HepG2 (cell line): Measurements from ENCODE around the gene DLG4. TPM values are rescaled to one million over a fixed set of nuclear protein-coding genes. Genes with fewer than 3 reads are reported as not detected.

Experiments used
- ATAC-seq: fragments of 200-7000 bp; cut with Tn5 transposase; 3 replicates; pipeline ENCODE4 v1.9.1; 2020; ENCODE audit warnings: mild to moderate bottlenecking, moderate library complexity
- BruUV-seq: library from RNA; stranded (reverse); fragments of 400-500 nt; replicated peaks from 2 replicates; lab custom pipeline; 2021; lab: Mats Ljungman, UMichigan
- CTCF ChIA-PET: fragments of 300-600 bp; formaldehyde crosslinking; extraction: SDS; loops from one replicate; lab custom pipeline; 2021; ENCODE audit warnings: low total read pairs, inconsistent platforms, low intra/inter-chr PET ratio; lab: Yijun Ruan, JAX
- POLR2A ChIA-PET: fragments of 350-600 bp; sonication (Branson Sonifier 250); formaldehyde crosslinking; loops from one replicate; lab custom pipeline; 2020; ENCODE audit warnings: antibody characterized with exemption, inconsistent platforms; lab: Yijun Ruan, JAX
- DNase-seq: peaks from one replicate; pipeline ENCODE4 v3.0.0-alpha.2; 2015; ENCODE audit warnings: low spot score
- FAIRE-seq: peaks from 3 replicates; lab custom pipeline; 2011; peaks lifted over from hg19 to GRCh38; lab: Jason Lieb, UNC
- H2AFZ ChIP-seq: one replicate; pipeline ENCODE4 v1.6.1; 2011; ENCODE audit warnings: low read length, inconsistent platforms
- H3K27ac ChIP-seq: fragments of 300-600 bp; 3 replicates; pipeline ENCODE4 v1.8.0; 2011; ENCODE audit warnings: mixed run types, mild to moderate bottlenecking, mixed read lengths, low read length, inconsistent platforms; ENCODE audit not compliant: insufficient read depth; ENCODE audit errors: extremely low read length
- H3K27me3 ChIP-seq, 2 experiments: fragments of 200-600 bp in 1 of 2; 2 replicates in 1 of 2; 3 replicates in 1 of 2; pipeline versions ENCODE4 v1.6.0 to v1.8.0; 2011; ENCODE audit warnings: low read length in 2 of 2, mild to moderate bottlenecking in 2 of 2, moderate library complexity in 2 of 2, inconsistent platforms in 1 of 2; ENCODE audit not compliant: insufficient read depth in 2 of 2, control insufficient read depth in 1 of 2
- H3K36me3 ChIP-seq, 2 experiments: fragments of 200-600 bp in 1 of 2; replicated peaks in 1 of 2; 2 replicates in 1 of 2; 3 replicates in 1 of 2; pipeline versions ENCODE4 v1.5.1 to v1.8.0; 2011; ENCODE audit warnings: low read length in 2 of 2, inconsistent platforms in 1 of 2; ENCODE audit not compliant: insufficient read depth in 2 of 2, control insufficient read depth in 1 of 2
- H3K4me1 ChIP-seq: 2 replicates; pipeline ENCODE4 v1.5.1; 2012; ENCODE audit warnings: low read length, inconsistent platforms; ENCODE audit not compliant: insufficient read depth
- H3K4me2 ChIP-seq: 2 replicates; pipeline ENCODE4 v1.6.0; 2011; ENCODE audit warnings: low read depth, low read length, inconsistent platforms
- H3K4me3 ChIP-seq, 3 experiments: fragments of 200-600 bp in 1 of 3; sonication (generic), shearing (Covaris generic) in 1 of 3; replicated peaks in 1 of 3; 2 replicates each; pipeline ENCODE4 v1.5.1; 2011 to 2016; ENCODE audit warnings: low read length in 3 of 3, inconsistent platforms in 2 of 3, low read depth in 2 of 3, mild to moderate bottlenecking in 2 of 3, control low read depth in 1 of 3, mixed read lengths in 1 of 3; ENCODE audit not compliant: insufficient read depth in 1 of 3
- H3K79me2 ChIP-seq: one replicate; pipeline ENCODE4 v1.6.1; 2011; ENCODE audit warnings: low read length, inconsistent platforms; ENCODE audit not compliant: insufficient read depth
- H3K9ac ChIP-seq: 2 replicates; pipeline ENCODE4 v1.6.0; 2011; ENCODE audit warnings: mild to moderate bottlenecking, low read depth, low read length, inconsistent platforms; ENCODE audit not compliant: insufficient read depth
- H3K9me3 ChIP-seq: 2 replicates; pipeline ENCODE4 v1.5.1; 2012; ENCODE audit warnings: mild to moderate bottlenecking, low read length
- H4K20me1 ChIP-seq: 2 replicates; pipeline ENCODE4 v1.6.0; 2011; ENCODE audit warnings: inconsistent platforms, mild to moderate bottlenecking, low read length, moderate library complexity; ENCODE audit not compliant: insufficient read depth
- JUND ChIP-seq: sonication (generic); formaldehyde crosslinking; IDR thresholded peaks from 2 replicates; pipeline ENCODE4 v1.8.0; 2022; ENCODE audit warnings: mild to moderate bottlenecking, missing genetic modification reagents
- MXI1 ChIP-seq: IDR thresholded peaks from 3 replicates; pipeline ENCODE4 v1.6.1; 2012; ENCODE audit warnings: low read depth, low read length, inconsistent platforms, borderline replicate concordance
- POLR2A ChIP-seq, 2 experiments: IDR thresholded peaks; 2 replicates each; pipeline ENCODE4 v1.6.1; 2011; ENCODE audit warnings: low read depth in 2 of 2, low read length in 2 of 2, mild to moderate bottlenecking in 1 of 2, moderate library complexity in 1 of 2; ENCODE audit not compliant: insufficient read depth in 1 of 2
- POLR2AphosphoS5 ChIP-seq: IDR thresholded peaks from 2 replicates; pipeline ENCODE4 v1.6.1; 2012; ENCODE audit warnings: low read depth, low read length
- POLR2G ChIP-seq: fragments of 200-400 bp; formaldehyde crosslinking; IDR thresholded peaks from 2 replicates; pipeline ENCODE4 v1.6.1; 2018; ENCODE audit warnings: mild to moderate bottlenecking, low read depth, low read length, moderate library complexity
- RBFOX2 ChIP-seq: fragments of 200-400 bp; formaldehyde crosslinking; IDR thresholded peaks from 2 replicates; pipeline ENCODE4 v1.6.1; 2017; ENCODE audit warnings: low read depth, mild to moderate bottlenecking, low read length
- ZNF225 ChIP-seq: sonication (generic); formaldehyde crosslinking; IDR thresholded peaks from 2 replicates; pipeline ENCODE4 v1.4.0; 2020; ENCODE audit warnings: mild to moderate bottlenecking, missing genetic modification reagents
- WGBS: methylation state at CpG from one replicate; pipeline ENCODE4 v1.1.6; 2017; ENCODE audit warnings: low lambda C conversion rate; 5-methylcytosine and 5-hydroxymethylcytosine counted together
- in situ Hi-C: cut with HindIII; loops from 2 replicates; pipeline ENCODE4 v1.10.0; 2017; ENCODE audit warnings: low pct_unique_long_range_greater_than_20kb; ENCODE audit not compliant: extremely low pct_ligation_motif_present
- intact Hi-C: fragments of 100-400 bp; cut with micrococcal nuclease; formaldehyde crosslinking; loops from one replicate; pipeline ENCODE4 v1.10.0; 2022; ENCODE audit not compliant: unreplicated experiment
- polyA plus RNA-seq, 8 experiments: library from polyadenylated mRNA; depleted of rRNA in 3 of 8; stranded (reverse) in 7 of 8; unstranded in 1 of 8; fragments of >200 nt; fragmentation: Illumina TruSeq in 4 of 8; extraction: Trizol in 4 of 8; gene quantifications; 2 replicates each; pipeline versions ENCODE4 v1.2.1 to v1.2.3, GENCODE V29; 2011 to 2016; ENCODE audit warnings: low read depth in 4 of 8, missing spikeins in 1 of 8, mixed read lengths in 1 of 8; ENCODE audit not compliant: insufficient read depth in 1 of 8
- total RNA-seq, 5 experiments: library from RNA; depleted of rRNA; stranded (reverse); fragments of >200 nt; fragmentation: Illumina TruSeq; extraction: Trizol; gene quantifications; 2 replicates each; pipeline ENCODE4 v1.2.3, GENCODE V29; 2016; ENCODE audit warnings: low read depth in 1 of 5

DLG4 gene
- total and polyA plus RNA-seq, 2 of the 13 experiments (the other 11 are each of a cell fraction or from before 2014, with no cell fraction given) = 0.71 to 4.3 TPM

- H3K4me3 ChIP-seq = no peak overlapping the region
- H3K4me1 ChIP-seq = peaks cover 36% of the 10 kb centered on the region
- ATAC-seq (no peak), FAIRE-seq (no peak)
- peaks cover 19 to 63% of the 10 kb centered on the region in 2 experiments; a peak in 4 of 5 replicates for H3K36me3 ChIP-seq
- no peak overlapping the region for H3K27ac ChIP-seq
- no TSS peak for BruUV-seq
- no peak overlapping the region for H2AFZ ChIP-seq
- H3K4me2 ChIP-seq = no peak overlapping the region
- TF ChIP-seq POLR2A (IDR thresholded peaks at IDR 0.05; ENCODE audit: insufficient read depth in 1 of 2, low read depth in 2 of 2, low read length in 2 of 2) (peak in 1 of 2 experiments; percentile 46; a peak in 1 of 4 replicates), RBFOX2 (peak; percentile 53; the same call in 1 of the 2 replicates), JUND (CRISPR knock-in tag) (no peak), MXI1 (peak; percentile 19; the same call in 1 of the 3 replicates), ZNF225 (CRISPR knock-in tag) (no peak), POLR2AphosphoS5 (peak; percentile 14; the same call in 1 of the 2 replicates), POLR2G (peak; percentile 16; the same call in 1 of the 2 replicates)
- TF ChIP-seq, all 625 proteins: peak for 5
- ChIA-PET CTCF (no interaction called here), POLR2A (interaction anchor here (6.8 kb wide), 1 partner anchor 13 kb away, joined by 140 read pairs; the partner anchor contains the start of genes DVL2 and PHF23)
- Histone ChIP-seq H3K9ac (no peak overlapping the region), H3K9me3 (no peaks in the 10 kb centered on the region), H4K20me1 (peaks cover 10% of the 10 kb centered on the region; the same call in 1 of the 2 replicates), H3K27me3 (peaks cover 0 to 4% of the 10 kb centered on the region in 2 experiments; a peak in 2 of 5 replicates), H3K79me2 (peaks cover 14% of the 10 kb centered on the region)
- 100% methylated on average over 4 of the region's 7 CpGs for WGBS
- intact Hi-C loops = no loop called here
- DNase-seq = no peak
- in situ Hi-C loops = no loop called here
Measured at GRCh38 chr17:7222972-7223292, 3.3 kb upstream of the DLG4 start.
